SK-N-SH (cell line): Measurements from ENCODE around the gene BSN. TPM values are rescaled to one million over a fixed set of nuclear protein-coding genes. Genes with fewer than 3 reads are reported as not detected.

Source experiments
- CTCF ChIA-PET: fragments of 300-600, 350-600 bp; formaldehyde crosslinking; extraction: SDS; loops from one replicate; lab custom pipeline; 2021; lab: Yijun Ruan, JAX
- POLR2A ChIA-PET: fragments of 350-600 bp; sonication (Branson Sonifier 250); formaldehyde crosslinking; extraction: SDS; loops from one replicate; lab custom pipeline; 2020; ENCODE audit warnings: antibody characterized with exemption, inconsistent platforms; lab: Yijun Ruan, JAX
- DNase-seq: peaks from one replicate; pipeline ENCODE4 v3.0.0; 2012
- H2AFZ ChIP-seq: fragments of 200-600 bp; sonication (generic); 2 replicates; pipeline ENCODE4 v1.8.1; 2016; ENCODE audit warnings: antibody characterized with exemption, mild to moderate bottlenecking, low read depth
- H3F3A ChIP-seq: fragments of 200-600 bp; sonication (generic); replicated peaks from 2 replicates; pipeline ENCODE3; 2016; ENCODE audit warnings: antibody characterized with exemption, mild to moderate bottlenecking; ENCODE audit not compliant: insufficient read depth
- H3K27ac ChIP-seq, 2 experiments: fragments of 200-500 bp in 1 of 2; fragments of 200-600 bp in 1 of 2; sonication (Bioruptor generic) in 1 of 2; sonication (generic), shearing (Covaris generic) in 1 of 2; 2 replicates each; pipeline versions ENCODE4 v1.5.1 to v1.6.1; 2014 to 2016; ENCODE audit warnings: low read depth in 2 of 2, inconsistent platforms in 1 of 2, low read length in 1 of 2, mild to moderate bottlenecking in 1 of 2, mixed read lengths in 1 of 2
- H3K27me3 ChIP-seq: fragments of 200-600 bp; sonication (generic), shearing (Covaris generic); 2 replicates; pipeline ENCODE4 v1.6.1; 2016; ENCODE audit warnings: mixed run types; ENCODE audit not compliant: insufficient read depth
- H3K36me3 ChIP-seq, 2 experiments: fragments of 200-500 bp in 1 of 2; fragments of 200-600 bp in 1 of 2; sonication (Bioruptor generic) in 1 of 2; sonication (generic) in 1 of 2; replicated peaks in 1 of 2; 2 replicates each; pipeline versions ENCODE3 to v1.5.1; 2014 to 2016; ENCODE audit warnings: low read length in 1 of 2, mild to moderate bottlenecking in 1 of 2; ENCODE audit not compliant: insufficient read depth in 2 of 2, control insufficient read depth in 1 of 2
- H3K4me1 ChIP-seq, 2 experiments: fragments of 200-500 bp in 1 of 2; fragments of 200-600 bp in 1 of 2; sonication (Bioruptor generic) in 1 of 2; sonication (generic), shearing (Covaris generic) in 1 of 2; 2 replicates each; pipeline versions ENCODE4 v1.5.1 to v1.6.1; 2014 to 2016; ENCODE audit warnings: low read depth in 1 of 2, low read length in 1 of 2, mixed run types in 1 of 2; ENCODE audit not compliant: insufficient read depth in 2 of 2, control insufficient read depth in 1 of 2
- H3K4me2 ChIP-seq: fragments of 200-600 bp; sonication (generic), shearing (Covaris generic); 2 replicates; pipeline ENCODE4 v1.6.1; 2017; ENCODE audit warnings: mixed run types
- H3K4me3 ChIP-seq, 2 experiments: fragments of 200-500 bp in 1 of 2; fragments of 200-600 bp in 1 of 2; sonication (Bioruptor generic) in 1 of 2; sonication (generic), shearing (Covaris generic) in 1 of 2; 2 replicates each; pipeline versions ENCODE4 v1.5.1 to v1.8.1; 2014 to 2016; ENCODE audit warnings: low read depth in 2 of 2, inconsistent platforms in 1 of 2, low read length in 1 of 2, mild to moderate bottlenecking in 1 of 2, mixed read lengths in 1 of 2, moderate library complexity in 1 of 2
- H3K79me2 ChIP-seq: fragments of 200-600 bp; sonication (generic); 2 replicates; pipeline ENCODE4 v1.8.1; 2017; ENCODE audit warnings: mild to moderate bottlenecking; ENCODE audit not compliant: insufficient read depth
- H3K9ac ChIP-seq: fragments of 200-600 bp; sonication (generic); 2 replicates; pipeline ENCODE4 v1.6.1; 2017; ENCODE audit warnings: mixed run types
- H3K9me2 ChIP-seq: fragments of 200-600 bp; sonication (generic); 2 replicates; pipeline ENCODE4 v1.6.1; 2017; ENCODE audit warnings: mixed run types
- H3K9me3 ChIP-seq: fragments of 200-600 bp; sonication (generic); 2 replicates; pipeline ENCODE4 v1.6.1; 2017; ENCODE audit warnings: mixed run types, mild to moderate bottlenecking, moderate library complexity
- H4K20me1 ChIP-seq: fragments of 200-600 bp; sonication (generic); 2 replicates; pipeline ENCODE4 v1.6.1; 2017; ENCODE audit warnings: mild to moderate bottlenecking, mixed run types; ENCODE audit not compliant: insufficient read depth
- CHD2 ChIP-seq: fragments of 150-350 bp; IDR thresholded peaks from 2 replicates; pipeline ENCODE4 v1.6.1; 2018; ENCODE audit warnings: low read length; ENCODE audit not compliant: partially characterized antibody
- EP300 ChIP-seq, 2 experiments: IDR thresholded peaks; 2 replicates each; pipeline versions ENCODE4 v1.4.0 to v1.6.1; 2012; ENCODE audit warnings: borderline replicate concordance in 1 of 2, low read depth in 1 of 2, low read length in 1 of 2
- EZH2phosphoT487 ChIP-seq: fragments of 200-600 bp; sonication (generic); IDR thresholded peaks from 2 replicates; pipeline ENCODE4 v1.6.1; 2017; ENCODE audit warnings: low read depth, mixed run types, mild to moderate bottlenecking, antibody characterized with exemption, moderate library complexity, borderline replicate concordance
- MEF2A ChIP-seq: IDR thresholded peaks from 2 replicates; pipeline ENCODE4 v1.4.0; 2012; ENCODE audit warnings: low read depth, borderline replicate concordance
- PBX3 ChIP-seq: IDR thresholded peaks from 2 replicates; pipeline ENCODE4; 2012
- POLR2AphosphoS5 ChIP-seq: IDR thresholded peaks from 2 replicates; pipeline ENCODE4 v1.6.1; 2012; ENCODE audit warnings: low read depth, low read length
- SIN3A ChIP-seq: IDR thresholded peaks from 2 replicates; pipeline ENCODE4 v1.6.1; 2012; ENCODE audit warnings: low read depth, mild to moderate bottlenecking, low read length, moderate library complexity, borderline replicate concordance
- TAF1 ChIP-seq: IDR thresholded peaks from 2 replicates; pipeline ENCODE4 v1.6.1; 2012; ENCODE audit warnings: low read depth, mild to moderate bottlenecking, low read length, moderate library complexity, borderline replicate concordance
- TEAD4 ChIP-seq: IDR thresholded peaks from 2 replicates; pipeline ENCODE4 v1.4.0; 2012; ENCODE audit warnings: mild to moderate bottlenecking, borderline replicate concordance; ENCODE audit not compliant: insufficient read depth
- WGBS: methylation state at CpG from one replicate; pipeline ENCODE4 v1.1.6; 2017; ENCODE audit warnings: low lambda C conversion rate; 5-methylcytosine and 5-hydroxymethylcytosine counted together
- polyA plus RNA-seq, 3 experiments: library from polyadenylated mRNA; depleted of rRNA; stranded (reverse); fragments of >200 nt; gene quantifications; 2 replicates each; pipeline ENCODE4 v1.2.3, GENCODE V29; 2012
- TF ChIP-seq, protein P1 (sequence below): fragments of 150-350 bp; IDR thresholded peaks from 2 replicates; pipeline ENCODE4 v1.6.1; 2016; ENCODE audit warnings: mild to moderate bottlenecking, low read depth, low read length
- TF ChIP-seq, protein P2 (sequence below): fragments of 200-600 bp; sonication (generic); IDR thresholded peaks from 2 replicates; pipeline ENCODE4 v1.6.1; 2017; ENCODE audit warnings: antibody characterized with exemption, mild to moderate bottlenecking, moderate library complexity
- TF ChIP-seq, protein P3 (sequence below): IDR thresholded peaks from 2 replicates; pipeline ENCODE4 v1.4.0; 2012; ENCODE audit warnings: low read depth, borderline replicate concordance
- TF ChIP-seq, protein P4 (sequence below): IDR thresholded peaks from 2 replicates; pipeline ENCODE4 v1.4.0; 2012; ENCODE audit warnings: low read depth

The BSN gene
- polyA plus RNA-seq, 1 of the 3 experiments (the other 2 are of a cell fraction), result 0.07 TPM

DNA sequence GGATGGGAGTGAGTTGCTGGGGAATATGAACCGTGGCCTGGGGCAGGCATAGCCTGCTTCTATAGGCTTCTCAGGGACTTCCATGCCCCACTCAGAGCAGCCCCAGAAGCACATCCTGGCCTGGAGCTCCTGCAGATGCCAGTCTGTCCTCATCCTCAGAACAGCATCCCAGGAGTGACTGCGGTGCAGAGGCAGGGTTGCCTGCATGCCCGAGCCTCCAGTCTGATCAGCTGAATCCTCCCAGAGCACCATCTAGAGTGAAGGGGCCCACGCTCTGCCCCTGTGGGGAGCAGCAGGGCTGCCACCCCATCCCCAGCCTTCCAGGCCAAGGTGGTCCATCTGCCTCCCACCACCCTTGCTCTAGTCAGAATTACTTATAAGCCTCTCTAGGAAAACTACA is 75.2 kb downstream of the BSN start:
- 0% methylated on average over 1 of the region's 4 CpGs for WGBS
- Histone ChIP-seq H2AFZ (no peak overlapping the region), H3K9me2 (no peaks in the 10 kb centered on the region), H3K4me2 (no peak overlapping the region), H3K36me3 (no peaks in the 10 kb centered on the region), H3K9ac (no peak overlapping the region), H3K27ac (no peak overlapping the region; a peak in 1 of 4 replicates), H3F3A (no peaks in the 10 kb centered on the region), H3K4me1 (peaks cover 0 to 35% of the 10 kb centered on the region in 2 experiments; a peak in 1 of 4 replicates), H3K27me3 (no peaks in the 10 kb centered on the region), H3K9me3 (no peaks in the 10 kb centered on the region), H4K20me1 (no peaks in the 10 kb centered on the region), H3K79me2 (no peaks in the 10 kb centered on the region), H3K4me3 (no peak overlapping the region)
- ChIA-PET POLR2A (no interaction called here), CTCF (no interaction called here)
- no peak for DNase-seq
- TF ChIP-seq CHD2, result no peak
- TF ChIP-seq TAF1, result no peak
- TF ChIP-seq EZH2phosphoT487, result no peak
- TF ChIP-seq TEAD4, result no peak
- TF ChIP-seq PBX3, result no peak
- no peak for TF ChIP-seq MEF2A
- TF ChIP-seq, protein P1, sequence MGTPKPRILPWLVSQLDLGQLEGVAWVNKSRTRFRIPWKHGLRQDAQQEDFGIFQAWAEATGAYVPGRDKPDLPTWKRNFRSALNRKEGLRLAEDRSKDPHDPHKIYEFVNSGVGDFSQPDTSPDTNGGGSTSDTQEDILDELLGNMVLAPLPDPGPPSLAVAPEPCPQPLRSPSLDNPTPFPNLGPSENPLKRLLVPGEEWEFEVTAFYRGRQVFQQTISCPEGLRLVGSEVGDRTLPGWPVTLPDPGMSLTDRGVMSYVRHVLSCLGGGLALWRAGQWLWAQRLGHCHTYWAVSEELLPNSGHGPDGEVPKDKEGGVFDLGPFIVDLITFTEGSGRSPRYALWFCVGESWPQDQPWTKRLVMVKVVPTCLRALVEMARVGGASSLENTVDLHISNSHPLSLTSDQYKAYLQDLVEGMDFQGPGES, result no peak
- TF ChIP-seq, protein P2, sequence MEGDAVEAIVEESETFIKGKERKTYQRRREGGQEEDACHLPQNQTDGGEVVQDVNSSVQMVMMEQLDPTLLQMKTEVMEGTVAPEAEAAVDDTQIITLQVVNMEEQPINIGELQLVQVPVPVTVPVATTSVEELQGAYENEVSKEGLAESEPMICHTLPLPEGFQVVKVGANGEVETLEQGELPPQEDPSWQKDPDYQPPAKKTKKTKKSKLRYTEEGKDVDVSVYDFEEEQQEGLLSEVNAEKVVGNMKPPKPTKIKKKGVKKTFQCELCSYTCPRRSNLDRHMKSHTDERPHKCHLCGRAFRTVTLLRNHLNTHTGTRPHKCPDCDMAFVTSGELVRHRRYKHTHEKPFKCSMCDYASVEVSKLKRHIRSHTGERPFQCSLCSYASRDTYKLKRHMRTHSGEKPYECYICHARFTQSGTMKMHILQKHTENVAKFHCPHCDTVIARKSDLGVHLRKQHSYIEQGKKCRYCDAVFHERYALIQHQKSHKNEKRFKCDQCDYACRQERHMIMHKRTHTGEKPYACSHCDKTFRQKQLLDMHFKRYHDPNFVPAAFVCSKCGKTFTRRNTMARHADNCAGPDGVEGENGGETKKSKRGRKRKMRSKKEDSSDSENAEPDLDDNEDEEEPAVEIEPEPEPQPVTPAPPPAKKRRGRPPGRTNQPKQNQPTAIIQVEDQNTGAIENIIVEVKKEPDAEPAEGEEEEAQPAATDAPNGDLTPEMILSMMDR, result no peak
- TF ChIP-seq POLR2AphosphoS5, result no peak
- TF ChIP-seq EP300 (IDR thresholded peaks at IDR 0.05; ENCODE audit: borderline replicate concordance in 1 of 2, low read depth in 1 of 2, low read length in 1 of 2), result no peak
- TF ChIP-seq, protein P3, sequence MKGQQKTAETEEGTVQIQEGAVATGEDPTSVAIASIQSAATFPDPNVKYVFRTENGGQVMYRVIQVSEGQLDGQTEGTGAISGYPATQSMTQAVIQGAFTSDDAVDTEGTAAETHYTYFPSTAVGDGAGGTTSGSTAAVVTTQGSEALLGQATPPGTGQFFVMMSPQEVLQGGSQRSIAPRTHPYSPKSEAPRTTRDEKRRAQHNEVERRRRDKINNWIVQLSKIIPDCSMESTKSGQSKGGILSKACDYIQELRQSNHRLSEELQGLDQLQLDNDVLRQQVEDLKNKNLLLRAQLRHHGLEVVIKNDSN, result no peak
- no peak for TF ChIP-seq SIN3A
- TF ChIP-seq, protein P4, sequence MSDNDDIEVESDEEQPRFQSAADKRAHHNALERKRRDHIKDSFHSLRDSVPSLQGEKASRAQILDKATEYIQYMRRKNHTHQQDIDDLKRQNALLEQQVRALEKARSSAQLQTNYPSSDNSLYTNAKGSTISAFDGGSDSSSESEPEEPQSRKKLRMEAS, result no peak
